Measurements from ENCODE around the gene UBE2D3. TPM values are rescaled to one million over a fixed set of nuclear protein-coding genes. Genes with fewer than 3 reads are reported as not detected.

The UBE2D3 gene
- total RNA-seq, 3 donors from 2014 or later, result 290 to 303 (median 293) TPM

GRCh38 chr4:102783006-102783405 is 44.3 kb downstream of the UBE2D3 start:
- no peak overlapping the region for H3K4me3 ChIP-seq
- ATAC-seq (no peak), DNase-seq (no peak)
- H3K4me1 ChIP-seq (ENCODE audit: low read depth), result no peaks in the 10 kb centered on the region
- no peak for TF ChIP-seq CTCF (IDR thresholded peaks at IDR 0.05)
- no peaks in the 10 kb centered on the region for H3K9me3 ChIP-seq
- intact Hi-C loops (cut with DNase I, micrococcal nuclease), result no loop called here
- no peaks in the 10 kb centered on the region for H3K36me3 ChIP-seq (ENCODE audit: low read depth)

- ATAC-seq (no peak), DNase-seq (no peak)
- Histone ChIP-seq H3K36me3 (ENCODE audit: low read depth) (no peaks in the 10 kb centered on the region), H3K9me3 (no peaks in the 10 kb centered on the region), H3K4me3 (no peak overlapping the region), H3K4me1 (ENCODE audit: low read depth) (no peaks in the 10 kb centered on the region)
- intact Hi-C loops (cut with DNase I, micrococcal nuclease), result no loop called here
- TF ChIP-seq CTCF (IDR thresholded peaks at IDR 0.05), result no peak
Measured at GRCh38 chr4:102781570-102781969, 45.8 kb downstream of the UBE2D3 start.

- DNase-seq (no peak), ATAC-seq (peak; percentile 38)
- intact Hi-C loops (cut with DNase I, micrococcal nuclease), result no loop called here
- H3K36me3 ChIP-seq (ENCODE audit: low read depth), result no peaks in the 10 kb centered on the region
- no peaks in the 10 kb centered on the region for H3K9me3 ChIP-seq
- no peak for TF ChIP-seq CTCF (IDR thresholded peaks at IDR 0.05)
- no peak overlapping the region for H3K4me3 ChIP-seq
- no peaks in the 10 kb centered on the region for H3K4me1 ChIP-seq (ENCODE audit: low read depth)
Measured at GRCh38 chr4:102780476-102781144, 46.7 kb downstream of the UBE2D3 start.

- H3K36me3 ChIP-seq (ENCODE audit: low read depth), result no peaks in the 10 kb centered on the region
- intact Hi-C loops (cut with DNase I, micrococcal nuclease), result no loop called here
- H3K9me3 ChIP-seq, result no peaks in the 10 kb centered on the region
- no peaks in the 10 kb centered on the region for H3K4me1 ChIP-seq (ENCODE audit: low read depth)
- H3K4me3 ChIP-seq, result no peak overlapping the region
- no peak for TF ChIP-seq CTCF (IDR thresholded peaks at IDR 0.05)
- DNase-seq, result no peak
- ATAC-seq, result peak; percentile 31
Measured at GRCh38 chr4:102779204-102779603, 48.1 kb downstream of the UBE2D3 start.

GRCh38 chr4:102778720-102779119 is 48.6 kb downstream of the UBE2D3 start:
- Histone ChIP-seq H3K4me1 (ENCODE audit: low read depth) (no peaks in the 10 kb centered on the region), H3K9me3 (no peaks in the 10 kb centered on the region), H3K36me3 (ENCODE audit: low read depth) (no peaks in the 10 kb centered on the region), H3K4me3 (no peak overlapping the region)
- DNase-seq (peak; percentile 68 to 77 (median 70)), ATAC-seq (peak; percentile 97)
- intact Hi-C loops (cut with DNase I, micrococcal nuclease), result no loop called here
- TF ChIP-seq CTCF (IDR thresholded peaks at IDR 0.05), result no peak

- ATAC-seq, result no peak
- Histone ChIP-seq H3K36me3 (ENCODE audit: low read depth) (no peaks in the 10 kb centered on the region), H3K4me3 (no peak overlapping the region), H3K4me1 (ENCODE audit: low read depth) (no peaks in the 10 kb centered on the region), H3K9me3 (no peaks in the 10 kb centered on the region)
- no peak for DNase-seq
- no peak for TF ChIP-seq CTCF (IDR thresholded peaks at IDR 0.05)
- intact Hi-C loops (cut with DNase I, micrococcal nuclease), result no loop called here
Measured at GRCh38 chr4:102775805-102776204, 51.5 kb downstream of the UBE2D3 start.
